Spleen (tissue), 11 donors: ENCODE data around the gene PTPN14. TPM values are rescaled to one million over a fixed set of nuclear protein-coding genes. Genes with fewer than 3 reads are reported as not detected.

Experiments
- DNase-seq: peaks from one replicate; pipeline ENCODE4 v3.0.0-alpha.2; 2020
- H3K27ac ChIP-seq, 8 donors: fragments of 200-600 bp; sonication (generic) in 7 of 8; 1 replicate in 4 of 8; 2 replicates in 4 of 8; pipeline versions ENCODE4 v1.5.0 to v1.8.0; 2016 to 2021; ENCODE audit warnings: inconsistent platforms in 4 of 8, mild to moderate bottlenecking in 4 of 8, moderate library complexity in 1 of 8
- H3K27me3 ChIP-seq, 7 donors: fragments of 200-600 bp; sonication (generic) in 6 of 7; replicated peaks in 1 of 7; 1 replicate in 4 of 7; 2 replicates in 3 of 7; pipeline versions ENCODE4 v1.5.0 to v1.8.0; 2016 to 2021; ENCODE audit warnings: inconsistent platforms in 3 of 7, mild to moderate bottlenecking in 1 of 7
- H3K36me3 ChIP-seq, 6 donors: fragments of 200-600 bp; sonication (generic) in 5 of 6; 1 replicate in 4 of 6; 2 replicates in 2 of 6; pipeline versions ENCODE4 v1.5.0 to v1.8.0; 2016 to 2021; ENCODE audit warnings: inconsistent platforms in 2 of 6
- H3K4me1 ChIP-seq, 6 donors: fragments of 200-600 bp; sonication (generic) in 5 of 6; 1 replicate in 3 of 6; 2 replicates in 3 of 6; pipeline versions ENCODE4 v1.5.0 to v1.8.0; 2016 to 2021; ENCODE audit warnings: inconsistent platforms in 3 of 6
- H3K4me3 ChIP-seq, 8 donors: fragments of 200-600 bp; sonication (generic) in 7 of 8; 1 replicate in 4 of 8; 2 replicates in 4 of 8; pipeline versions ENCODE4 v1.5.0 to v1.8.0; 2016 to 2021; ENCODE audit warnings: inconsistent platforms in 4 of 8, mild to moderate bottlenecking in 4 of 8, moderate library complexity in 2 of 8
- H3K9me3 ChIP-seq, 8 donors: fragments of 200-600 bp; sonication (generic) in 7 of 8; 1 replicate in 4 of 8; 2 replicates in 4 of 8; pipeline versions ENCODE4 v1.5.0 to v1.8.0; 2016 to 2021; ENCODE audit warnings: inconsistent platforms in 4 of 8
- POLR2A ChIP-seq, 3 donors: fragments of 450-650 bp; IDR thresholded peaks; one replicate each; pipeline ENCODE4 v1.5.1; 2017; ENCODE audit warnings: antibody characterized with exemption in 3 of 3, mild to moderate bottlenecking in 1 of 3
- POLR2AphosphoS5 ChIP-seq, 3 donors: sonication (generic); formaldehyde crosslinking; IDR thresholded peaks; one replicate each; pipeline ENCODE4 v1.5.1; 2017; ENCODE audit warnings: antibody characterized with exemption in 3 of 3
- WGBS, 5 donors: extraction: QIAGEN DNeasy Blood & Tissue Kit in 3 of 5; methylation state at CpG; one replicate each; pipeline versions ENCODE4 v1.1.5 to v1.1.7; 2013 to 2018; 5-methylcytosine and 5-hydroxymethylcytosine counted together
- intact Hi-C: fragments of 100-400 bp; cut with DNase I; formaldehyde crosslinking; loops from one replicate; pipeline ENCODE4 v1.15.0; 2023; ENCODE audit warnings: low total_unique reads
- polyA plus RNA-seq, 3 donors: library from polyadenylated mRNA; stranded (reverse); fragments of 200-250 nt; gene quantifications; one replicate each; pipeline ENCODE4 v1.2.1, GENCODE V29; 2013
- total RNA-seq, 7 donors: library from RNA; depleted of rRNA in 3 of 7; stranded (reverse); fragments of >200 nt in 3 of 7; fragmentation: NEBNext Ultra II Directional in 4 of 7; extraction: Animal tissue kit (Norgen Biotek cat#: 25700) in 4 of 7; gene quantifications; one replicate each; pipeline versions ENCODE4 v1.1.0 to v1.2.1, GENCODE V29; 2016 to 2021
- TF ChIP-seq, protein P1 (sequence below), 11 experiments: fragments of 200-600 bp in 7 of 11; fragments of 450-650 bp in 4 of 11; sonication (generic) in 4 of 11; IDR thresholded peaks in 8 of 11; conservative IDR thresholded peaks in 3 of 11; 1 replicate in 7 of 11; 2 replicates in 4 of 11; pipeline versions ENCODE4 v1.4.0 to v1.8.0; 2016 to 2021; ENCODE audit warnings: antibody characterized with exemption in 11 of 11, inconsistent platforms in 4 of 11, mild to moderate bottlenecking in 1 of 11
- donor health status: healthy with polysubstance abuse.
- donor health status: DM: no; HTN: no; CAD: no; lungs with moderate emphysema.
- donor health status: DM: no; HTN: no; CAD: no.
- donor health status: Bipolar disorder and iron deficiency.
- donor health status: healthy.
- donor health status: DM: no; HTN: no; CAD: no.
- donor health status: DM: yes; HTN: yes; CAD: no.

PTPN14 gene
- total and polyA plus RNA-seq, 10 donors = 0.83 to 28.5 (median 16.8) TPM

DNA sequence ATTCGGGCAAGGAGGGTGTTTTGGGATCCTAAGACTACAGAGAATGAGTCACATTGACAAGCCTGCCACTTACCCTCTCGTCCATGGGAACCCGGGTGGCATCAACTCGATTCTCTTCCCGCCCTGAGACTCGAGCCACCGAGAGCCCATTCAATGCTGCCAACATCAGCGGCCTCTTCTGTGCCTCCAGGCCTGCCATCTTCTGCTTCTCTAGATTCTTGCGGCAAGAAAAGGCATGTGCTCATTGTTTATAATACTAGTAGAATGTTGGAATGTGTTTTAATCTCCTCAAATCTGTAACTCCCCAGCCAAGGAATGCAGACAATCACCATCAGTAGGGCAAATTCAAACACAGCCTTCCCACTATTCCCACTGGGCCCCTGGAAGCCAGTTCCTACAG, 173.5 kb downstream of the PTPN14 start:
- Histone ChIP-seq H3K27ac (no peak overlapping the region), H3K4me3 (no peak overlapping the region), H3K9me3 (no peaks in the 10 kb centered on the region), H3K4me1 (no peaks in the 10 kb centered on the region), H3K36me3 (peaks cover 0 to 6% (median 0%) of the 10 kb centered on the region in 6 donors), H3K27me3 (no peaks in the 10 kb centered on the region)
- intact Hi-C loops = no loop called here
- DNase-seq = no peak
- TF ChIP-seq POLR2AphosphoS5 (IDR thresholded peaks at IDR 0.05) = no peak
- 92 to 95% (median 92%) methylated on average over 9 of the region's 9 CpGs for WGBS, 5 donors

DNA sequence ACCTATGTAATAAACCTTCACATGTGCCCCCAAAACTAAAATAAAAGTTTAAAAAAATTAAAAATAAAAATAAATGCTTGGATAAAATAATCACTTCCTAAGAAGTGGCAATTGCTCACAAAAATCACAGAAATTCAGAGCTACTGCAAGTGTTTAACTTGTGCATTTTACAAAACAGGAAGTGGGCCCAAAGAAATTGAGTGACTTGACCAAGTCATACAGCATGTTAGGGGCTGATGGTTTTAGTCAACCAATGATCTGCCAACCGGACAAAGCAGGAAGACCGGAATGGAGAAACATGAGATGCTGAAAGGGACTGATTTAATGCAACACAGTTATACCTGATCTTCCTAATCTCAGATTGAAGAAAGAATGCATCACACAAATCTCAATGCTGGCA, 173.9 kb downstream of the PTPN14 start:
- DNase-seq = no peak
- TF ChIP-seq, protein P1, sequence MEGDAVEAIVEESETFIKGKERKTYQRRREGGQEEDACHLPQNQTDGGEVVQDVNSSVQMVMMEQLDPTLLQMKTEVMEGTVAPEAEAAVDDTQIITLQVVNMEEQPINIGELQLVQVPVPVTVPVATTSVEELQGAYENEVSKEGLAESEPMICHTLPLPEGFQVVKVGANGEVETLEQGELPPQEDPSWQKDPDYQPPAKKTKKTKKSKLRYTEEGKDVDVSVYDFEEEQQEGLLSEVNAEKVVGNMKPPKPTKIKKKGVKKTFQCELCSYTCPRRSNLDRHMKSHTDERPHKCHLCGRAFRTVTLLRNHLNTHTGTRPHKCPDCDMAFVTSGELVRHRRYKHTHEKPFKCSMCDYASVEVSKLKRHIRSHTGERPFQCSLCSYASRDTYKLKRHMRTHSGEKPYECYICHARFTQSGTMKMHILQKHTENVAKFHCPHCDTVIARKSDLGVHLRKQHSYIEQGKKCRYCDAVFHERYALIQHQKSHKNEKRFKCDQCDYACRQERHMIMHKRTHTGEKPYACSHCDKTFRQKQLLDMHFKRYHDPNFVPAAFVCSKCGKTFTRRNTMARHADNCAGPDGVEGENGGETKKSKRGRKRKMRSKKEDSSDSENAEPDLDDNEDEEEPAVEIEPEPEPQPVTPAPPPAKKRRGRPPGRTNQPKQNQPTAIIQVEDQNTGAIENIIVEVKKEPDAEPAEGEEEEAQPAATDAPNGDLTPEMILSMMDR (IDR thresholded peaks at IDR 0.05 in 8 of 11, conservative IDR thresholded peaks at IDR 0.05 in 3 of 11) = no peak
- no peak for TF ChIP-seq POLR2AphosphoS5 (IDR thresholded peaks at IDR 0.05)
- no peak for TF ChIP-seq POLR2A (IDR thresholded peaks at IDR 0.05)
- 82 to 90% (median 84%) methylated on average over 2 of the region's 2 CpGs for WGBS, 5 donors
- no peaks in the 10 kb centered on the region for H3K9me3 ChIP-seq
- no peaks in the 10 kb centered on the region for H3K4me1 ChIP-seq
- no peaks in the 10 kb centered on the region for H3K27me3 ChIP-seq
- no peak overlapping the region for H3K27ac ChIP-seq
- no peak overlapping the region for H3K4me3 ChIP-seq
- H3K36me3 ChIP-seq = peaks cover 0 to 7% (median 0%) of the 10 kb centered on the region in 6 donors
- intact Hi-C loops = no loop called here

DNA sequence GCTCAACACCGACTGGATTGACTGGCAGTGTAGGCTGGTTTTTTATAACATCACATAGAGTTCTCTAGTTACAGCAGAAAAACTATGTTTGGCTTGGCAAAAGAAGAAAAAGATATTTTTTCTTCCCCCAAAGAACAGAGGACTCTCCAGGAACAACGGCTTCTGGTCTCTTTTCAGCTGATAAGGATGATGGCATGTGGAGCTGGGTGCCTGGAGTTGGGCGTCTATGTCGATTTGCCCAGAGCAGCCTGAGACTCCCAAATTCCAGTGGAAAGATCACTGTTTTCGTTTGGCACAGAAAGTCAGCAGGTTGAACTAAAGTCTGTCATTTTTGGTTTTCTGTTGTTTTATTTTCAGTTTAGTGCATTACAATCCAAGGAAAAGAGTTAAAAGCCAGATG, 179.3 kb downstream of the PTPN14 start:
- Histone ChIP-seq H3K9me3 (peaks cover 0 to 7% (median 0%) of the 10 kb centered on the region in 8 donors), H3K36me3 (peaks cover 0 to 42% (median 0%) of the 10 kb centered on the region in 6 donors), H3K4me3 (no peak overlapping the region), H3K27ac (no peak overlapping the region), H3K4me1 (no peaks in the 10 kb centered on the region), H3K27me3 (no peaks in the 10 kb centered on the region)
- WGBS, 5 donors = 71 to 85% (median 73%) methylated on average over 5 of the region's 5 CpGs
- TF ChIP-seq POLR2A (IDR thresholded peaks at IDR 0.05) (no peak), POLR2AphosphoS5 (IDR thresholded peaks at IDR 0.05) (no peak)
- TF ChIP-seq, protein P1 (IDR thresholded peaks at IDR 0.05 in 8 of 11, conservative IDR thresholded peaks at IDR 0.05 in 3 of 11) = no peak
- intact Hi-C loops = no loop called here
- no peak for DNase-seq

DNA sequence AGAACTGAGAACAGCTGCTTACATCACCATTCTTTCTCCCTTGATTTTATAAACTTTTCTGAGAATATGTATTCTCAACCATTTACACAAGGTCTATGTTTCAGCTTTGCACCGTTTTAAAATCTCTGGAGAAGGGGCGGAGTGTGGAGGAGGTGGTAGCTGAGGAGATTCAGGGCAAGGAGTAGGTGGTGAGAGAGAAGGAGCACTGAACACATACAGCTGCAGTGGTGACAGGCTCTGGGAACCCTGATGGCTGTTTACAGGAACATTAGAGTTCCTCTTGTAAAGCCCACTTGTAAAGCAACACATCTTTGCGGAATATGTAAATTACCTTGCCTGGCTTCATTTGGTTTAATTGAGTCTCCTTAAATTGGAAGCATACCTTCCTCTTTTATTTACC, 180.8 kb downstream of the PTPN14 start:
- TF ChIP-seq POLR2A (IDR thresholded peaks at IDR 0.05) (no peak), POLR2AphosphoS5 (IDR thresholded peaks at IDR 0.05) (no peak)
- TF ChIP-seq, protein P1 (IDR thresholded peaks at IDR 0.05 in 8 of 11, conservative IDR thresholded peaks at IDR 0.05 in 3 of 11) = no peak
- intact Hi-C loops = no loop called here
- WGBS, 5 donors = 83 to 92% (median 89%) methylated on average over 3 of the region's 3 CpGs

DNA sequence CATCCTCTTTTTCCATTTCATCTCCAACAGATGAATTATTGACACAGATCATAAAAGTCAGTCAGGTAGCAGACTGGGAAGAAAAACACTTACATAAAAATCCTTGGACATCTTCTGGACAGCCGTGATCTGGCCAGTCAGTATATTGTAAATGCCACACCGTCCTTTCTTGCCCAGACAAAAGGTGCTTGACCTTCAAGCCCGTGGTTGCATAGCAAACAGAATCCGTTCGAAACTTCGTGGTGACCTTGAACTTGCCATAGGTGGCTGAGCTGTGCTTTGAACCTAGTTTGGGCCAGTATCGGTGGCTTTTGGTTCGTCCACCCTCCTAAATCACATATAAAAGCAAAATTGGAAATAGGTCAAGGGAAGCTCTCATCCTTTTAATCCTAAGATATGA, 182.0 kb downstream of the PTPN14 start:
- H3K9me3 ChIP-seq = peaks cover 0 to 7% (median 0%) of the 10 kb centered on the region in 8 donors
- H3K4me1 ChIP-seq = no peaks in the 10 kb centered on the region
- H3K4me3 ChIP-seq = no peak overlapping the region
- H3K27ac ChIP-seq = no peak overlapping the region
- no peak for DNase-seq
- WGBS, 5 donors = 74 to 85% (median 78%) methylated on average over 8 of the region's 8 CpGs
- intact Hi-C loops = no loop called here
- TF ChIP-seq POLR2AphosphoS5 (IDR thresholded peaks at IDR 0.05) (no peak), POLR2A (IDR thresholded peaks at IDR 0.05) (no peak)
- TF ChIP-seq, protein P1 (IDR thresholded peaks at IDR 0.05 in 8 of 11, conservative IDR thresholded peaks at IDR 0.05 in 3 of 11) = no peak
- H3K36me3 ChIP-seq = peaks cover 0 to 43% (median 0%) of the 10 kb centered on the region in 6 donors
- H3K27me3 ChIP-seq = peaks cover 0 to 4% (median 0%) of the 10 kb centered on the region in 7 donors

More for the DNA sequence above, 180.8 kb downstream of the PTPN14 start:
- no peaks in the 10 kb centered on the region for H3K4me1 ChIP-seq
- no peak overlapping the region for H3K27ac ChIP-seq
- no peak overlapping the region for H3K4me3 ChIP-seq
- no peak for DNase-seq
- H3K9me3 ChIP-seq = peaks cover 0 to 7% (median 0%) of the 10 kb centered on the region in 8 donors
- H3K27me3 ChIP-seq = peaks cover 0 to 4% (median 0%) of the 10 kb centered on the region in 7 donors
- H3K36me3 ChIP-seq = peaks cover 0 to 42% (median 0%) of the 10 kb centered on the region in 6 donors
